HG02870 (cell line): ENCODE measurements around the gene HSPA5.
A peak's percentile ranks its signal among the peaks of the same experiment; 100 is the strongest.
"Not testable (repeated sequence)": the region's sequence is repeated elsewhere in the genome, so short reads cannot be mapped to it uniquely, and the experiment has no call there.

Experiments
- ATAC-seq: cut with Tn5 transposase; IDR thresholded peaks from one replicate; pipeline ENCODE4 v1.9.1; 2021; ENCODE audit warnings: mild to moderate bottlenecking, moderate library complexity; ENCODE audit not compliant: unreplicated experiment

The HSPA5 gene

GRCh38 chr9:125243792-125244260, 2.7 kb upstream of the HSPA5 start:
- no peak for ATAC-seq

- ATAC-seq: peak; percentile 13
These were observed 958 bp upstream of the HSPA5 start for GRCh38 chr9:125241863-125242739.

GRCh38 chr9:125240649-125240999, 519 bp downstream of the HSPA5 start:
- ATAC-seq: peak; percentile 1

- no peak for ATAC-seq
These were observed 1.2 kb downstream of the HSPA5 start for GRCh38 chr9:125239631-125240597.

- ATAC-seq: no peak
These were observed 2.2 kb downstream of the HSPA5 start for GRCh38 chr9:125238915-125239446.

- no peak for ATAC-seq
These were observed 2.8 kb downstream of the HSPA5 start for GRCh38 chr9:125238127-125238914.

- ATAC-seq: not testable (repeated sequence)
These were observed 4.5 kb downstream of the HSPA5 start for GRCh38 chr9:125236520-125237159.

GRCh38 chr9:125235804-125236519, 5.2 kb downstream of the HSPA5 start:
- no peak for ATAC-seq

- not testable (repeated sequence) for ATAC-seq
These were observed 7.0 kb downstream of the HSPA5 start for GRCh38 chr9:125234099-125234498.

GRCh38 chr9:125233678-125234077, 7.5 kb downstream of the HSPA5 start:
- ATAC-seq: no peak

GRCh38 chr9:125227761-125228160, 13.4 kb downstream of the HSPA5 start:
- ATAC-seq: no peak

- not testable (repeated sequence) for ATAC-seq
These were observed 16.3 kb downstream of the HSPA5 start for GRCh38 chr9:125224858-125225257.

- ATAC-seq: no peak
These were observed 22.5 kb downstream of the HSPA5 start for GRCh38 chr9:125218621-125219020.

GRCh38 chr9:125214186-125214585, 27.0 kb downstream of the HSPA5 start:
- ATAC-seq: no peak

GRCh38 chr9:125204477-125204876, 36.7 kb downstream of the HSPA5 start:
- no peak for ATAC-seq

GRCh38 chr9:125202846-125203618, 38.1 kb downstream of the HSPA5 start:
- ATAC-seq: no peak

- ATAC-seq: peak; percentile 97
These were observed 40.7 kb downstream of the HSPA5 start, which contains the start of gene RABEPK for GRCh38 chr9:125200216-125201047. TSS of gene RABEPK (plus strand) at chr9:125200542. CDS start at chr9:125203014, 2,472 bp downstream.
